Esophagus squamous epithelium (tissue), 4 donors: ENCODE results near the gene MAP3K19.

Experiments used
- CTCF ChIP-seq, 6 experiments: fragments of 450-650 bp in 4 of 6; fragments of 200-600 bp in 2 of 6; sonication (generic) in 2 of 6; IDR thresholded peaks; one replicate each; pipeline ENCODE4 v1.5.1; 2016 to 2019; ENCODE audit warnings: antibody characterized with exemption in 6 of 6, mild to moderate bottlenecking in 4 of 6, moderate library complexity in 4 of 6
- POLR2A ChIP-seq, 4 donors: fragments of 450-650 bp; IDR thresholded peaks; one replicate each; pipeline ENCODE4 v1.6.1; 2017; ENCODE audit warnings: antibody characterized with exemption in 4 of 4, mild to moderate bottlenecking in 4 of 4, moderate library complexity in 3 of 4

- TF ChIP-seq POLR2A (IDR thresholded peaks at IDR 0.05): no peak
- TF ChIP-seq CTCF (IDR thresholded peaks at IDR 0.05): no peak
These were observed 71.1 kb downstream of the MAP3K19 start for GRCh38 chr2:134976074-134976702.
